ENCODE results near the gene ZC3H18.

ZC3H18 gene

DNA sequence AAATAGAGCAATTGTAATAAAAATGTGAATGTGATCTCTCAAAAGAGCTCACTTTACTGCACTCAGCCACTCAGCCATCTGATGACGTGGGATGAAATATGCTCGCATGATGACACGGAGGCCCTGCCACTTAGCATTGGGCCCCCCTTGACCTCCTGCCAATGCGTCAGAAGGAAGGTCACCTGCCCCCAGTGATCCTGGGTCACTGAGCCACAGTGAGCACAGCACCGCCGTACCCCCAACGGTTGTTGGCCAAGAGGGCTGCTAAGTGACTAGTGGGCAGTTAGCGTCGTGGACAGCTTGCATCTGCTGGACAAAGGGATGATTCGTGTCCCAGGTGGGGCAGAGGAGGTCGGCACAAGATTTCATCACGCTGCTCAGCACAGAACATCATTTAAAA lies 22.9 kb downstream of the ZC3H18 start:
- H3K4me2 ChIP-seq (ENCODE audit: low read length): no peak overlapping the region
- H4K20me1 ChIP-seq (ENCODE audit: control insufficient read depth, insufficient read depth, low read depth, low read length): peaks cover 3% of the 10 kb centered on the region
- TF ChIP-seq CTCF (IDR thresholded peaks at IDR 0.05; ENCODE audit: low read depth, low read length, poor library complexity, severe bottlenecking) (no peak), EZH2phosphoT487 (IDR thresholded peaks at IDR 0.05; ENCODE audit: borderline replicate concordance, low read length) (no peak)
- no peaks in the 10 kb centered on the region for H3K4me1 ChIP-seq (ENCODE audit: control insufficient read depth, low read length)
- H3K9me2 ChIP-seq (replicated peaks; ENCODE audit: control insufficient read depth, low read length): no peaks in the 10 kb centered on the region
- H3K27ac ChIP-seq (ENCODE audit: low read depth, low read length): no peak overlapping the region
- no peaks in the 10 kb centered on the region for H3K9me3 ChIP-seq (ENCODE audit: control insufficient read depth, insufficient read depth, low read length)
- H3K27me3 ChIP-seq (ENCODE audit: control insufficient read depth, low read length): no peaks in the 10 kb centered on the region
- peaks cover 75% of the 10 kb centered on the region for H3K79me2 ChIP-seq (ENCODE audit: control insufficient read depth, low read length)
- no peak overlapping the region for H3K4me3 ChIP-seq (ENCODE audit: low read length)
- no peaks in the 10 kb centered on the region for H3F3A ChIP-seq (ENCODE audit: control insufficient read depth, insufficient read depth)
- H3K36me3 ChIP-seq (ENCODE audit: control insufficient read depth, low read length): peaks cover 63% of the 10 kb centered on the region

DNA sequence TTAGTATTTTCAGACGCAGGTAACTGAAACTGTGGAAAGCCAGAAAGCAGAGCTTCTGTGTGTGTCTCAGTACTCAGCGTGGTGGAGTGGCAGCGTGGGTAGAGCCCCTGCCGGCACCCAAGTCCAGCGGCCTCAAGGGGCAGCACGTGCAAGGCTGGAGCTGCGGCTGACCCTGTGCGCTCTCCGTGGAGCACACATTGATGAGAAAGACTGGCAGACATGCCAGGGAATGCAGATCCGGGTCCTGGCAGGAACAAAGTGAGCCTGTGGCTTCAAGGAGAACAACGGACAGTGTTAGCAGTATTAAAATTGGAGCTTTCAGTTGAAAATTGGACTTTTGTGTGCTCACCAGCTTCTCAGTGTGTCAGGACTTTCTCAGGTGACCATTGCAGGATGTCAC lies 23.3 kb downstream of the ZC3H18 start:
- Histone ChIP-seq H3K9me3 (ENCODE audit: control insufficient read depth, insufficient read depth, low read length) (no peaks in the 10 kb centered on the region), H3K4me1 (ENCODE audit: control insufficient read depth, low read length) (no peaks in the 10 kb centered on the region), H3F3A (ENCODE audit: control insufficient read depth, insufficient read depth) (no peaks in the 10 kb centered on the region), H3K79me2 (ENCODE audit: control insufficient read depth, low read length) (peaks cover 71% of the 10 kb centered on the region), H3K36me3 (ENCODE audit: control insufficient read depth, low read length) (peaks cover 63% of the 10 kb centered on the region), H3K27me3 (ENCODE audit: control insufficient read depth, low read length) (no peaks in the 10 kb centered on the region), H4K20me1 (ENCODE audit: control insufficient read depth, insufficient read depth, low read depth, low read length) (peaks cover 3% of the 10 kb centered on the region), H3K27ac (ENCODE audit: low read depth, low read length) (no peak overlapping the region), H3K9me2 (replicated peaks; ENCODE audit: control insufficient read depth, low read length) (no peaks in the 10 kb centered on the region), H3K4me2 (ENCODE audit: low read length) (no peak overlapping the region), H3K4me3 (ENCODE audit: low read length) (no peak overlapping the region)
- TF ChIP-seq CTCF (IDR thresholded peaks at IDR 0.05; ENCODE audit: low read depth, low read length, poor library complexity, severe bottlenecking) (no peak), EZH2phosphoT487 (IDR thresholded peaks at IDR 0.05; ENCODE audit: borderline replicate concordance, low read length) (no peak)

DNA sequence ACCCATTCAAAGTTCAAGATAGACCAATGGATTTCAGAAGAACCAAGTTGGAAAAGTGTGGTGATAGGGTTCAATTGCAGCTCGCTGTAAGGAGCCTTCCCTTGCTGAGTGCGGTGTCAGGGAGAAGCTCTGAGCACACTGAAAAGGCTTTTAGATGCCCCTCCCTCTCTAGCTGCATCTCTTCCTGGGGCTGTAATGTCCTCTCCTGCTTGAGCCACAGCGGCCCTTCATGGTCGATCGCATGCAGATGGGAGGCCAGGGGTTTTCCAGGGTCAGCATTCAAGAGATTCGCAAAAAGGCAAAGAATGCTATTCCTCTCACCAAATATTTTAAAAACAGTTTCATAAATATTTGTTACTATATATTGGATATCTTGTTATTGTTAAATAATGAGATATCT lies 23.7 kb downstream of the ZC3H18 start:
- Histone ChIP-seq H3K4me2 (ENCODE audit: low read length) (no peak overlapping the region), H3K79me2 (ENCODE audit: control insufficient read depth, low read length) (peaks cover 70% of the 10 kb centered on the region), H3F3A (ENCODE audit: control insufficient read depth, insufficient read depth) (no peaks in the 10 kb centered on the region), H3K4me3 (ENCODE audit: low read length) (no peak overlapping the region), H3K27ac (ENCODE audit: low read depth, low read length) (no peak overlapping the region), H3K27me3 (ENCODE audit: control insufficient read depth, low read length) (no peaks in the 10 kb centered on the region), H3K36me3 (ENCODE audit: control insufficient read depth, low read length) (peaks cover 61% of the 10 kb centered on the region), H4K20me1 (ENCODE audit: control insufficient read depth, insufficient read depth, low read depth, low read length) (peaks cover 3% of the 10 kb centered on the region), H3K9me3 (ENCODE audit: control insufficient read depth, insufficient read depth, low read length) (no peaks in the 10 kb centered on the region), H3K4me1 (ENCODE audit: control insufficient read depth, low read length) (no peaks in the 10 kb centered on the region), H3K9me2 (replicated peaks; ENCODE audit: control insufficient read depth, low read length) (no peaks in the 10 kb centered on the region)
- no peak for TF ChIP-seq EZH2phosphoT487 (IDR thresholded peaks at IDR 0.05; ENCODE audit: borderline replicate concordance, low read length)
- TF ChIP-seq CTCF (IDR thresholded peaks at IDR 0.05; ENCODE audit: low read depth, low read length, poor library complexity, severe bottlenecking): no peak

- Histone ChIP-seq H3K4me1 (ENCODE audit: control insufficient read depth, low read length) (no peaks in the 10 kb centered on the region), H3K27ac (ENCODE audit: low read depth, low read length) (no peak overlapping the region), H3K9me3 (ENCODE audit: control insufficient read depth, insufficient read depth, low read length) (no peaks in the 10 kb centered on the region), H3K4me3 (ENCODE audit: low read length) (no peak overlapping the region), H4K20me1 (ENCODE audit: control insufficient read depth, insufficient read depth, low read depth, low read length) (peaks cover 3% of the 10 kb centered on the region; the same call in 1 of the 2 replicates), H3K36me3 (ENCODE audit: control insufficient read depth, low read length) (peaks cover 61% of the 10 kb centered on the region), H3F3A (ENCODE audit: control insufficient read depth, insufficient read depth) (no peaks in the 10 kb centered on the region), H3K4me2 (ENCODE audit: low read length) (no peak overlapping the region), H3K9me2 (replicated peaks; ENCODE audit: control insufficient read depth, low read length) (no peaks in the 10 kb centered on the region), H3K27me3 (ENCODE audit: control insufficient read depth, low read length) (no peaks in the 10 kb centered on the region), H3K79me2 (ENCODE audit: control insufficient read depth, low read length) (peaks cover 58% of the 10 kb centered on the region)
- TF ChIP-seq CTCF (IDR thresholded peaks at IDR 0.05; ENCODE audit: low read depth, low read length, poor library complexity, severe bottlenecking): no peak
- no peak for TF ChIP-seq EZH2phosphoT487 (IDR thresholded peaks at IDR 0.05; ENCODE audit: borderline replicate concordance, low read length)
Observed at GRCh38 chr16:88595101-88595500, 24.9 kb downstream of the ZC3H18 start.
